Testis (tissue), 3 donors: ENCODE data around the gene CCDC30. TPM values are rescaled to one million over a fixed set of nuclear protein-coding genes. Genes with fewer than 3 reads are reported as not detected.

Experiments
- DNase-seq: peaks from one replicate; pipeline ENCODE4 v3.0.0-alpha.2; 2019
- H3K27ac ChIP-seq, 2 donors: fragments of 200-600 bp; sonication (generic); one replicate each; pipeline ENCODE4 v1.5.1; 2019
- H3K27me3 ChIP-seq: fragments of 200-600 bp; sonication (generic); one replicate; pipeline ENCODE4 v1.5.1; 2019
- H3K36me3 ChIP-seq: fragments of 200-600 bp; sonication (generic); one replicate; pipeline ENCODE4 v1.5.1; 2017; ENCODE audit warnings: low read depth; ENCODE audit errors: missing control alignments
- H3K4me1 ChIP-seq: fragments of 200-600 bp; sonication (generic); one replicate; pipeline ENCODE4 v1.5.1; 2019
- H3K4me3 ChIP-seq, 2 donors: fragments of 200-600 bp; sonication (generic); one replicate each; pipeline ENCODE4 v1.5.1; 2017 to 2019
- H3K9me3 ChIP-seq: fragments of 200-600 bp; sonication (generic); one replicate; pipeline ENCODE4 v1.5.1; 2017
- CTCF ChIP-seq, 3 experiments: fragments of 450-650 bp in 2 of 3; fragments of 200-600 bp in 1 of 3; sonication (generic) in 1 of 3; IDR thresholded peaks; one replicate each; pipeline ENCODE4 v1.5.1; 2016 to 2019; ENCODE audit warnings: antibody characterized with exemption in 3 of 3, mild to moderate bottlenecking in 2 of 3, moderate library complexity in 1 of 3
- POLR2A ChIP-seq: fragments of 450-650 bp; IDR thresholded peaks from one replicate; pipeline ENCODE4 v1.6.1; 2017; ENCODE audit warnings: antibody characterized with exemption, mild to moderate bottlenecking, moderate library complexity
- WGBS, 2 donors: methylation state at CpG; one replicate each; pipeline ENCODE4 v1.1.5; 2018; 5-methylcytosine and 5-hydroxymethylcytosine counted together
- intact Hi-C: fragments of 100-400 bp; cut with DNase I; formaldehyde crosslinking; loops from one replicate; pipeline ENCODE4 v1.15.1; 2023; ENCODE audit warnings: low total_unique reads
- polyA plus RNA-seq: library from polyadenylated mRNA; stranded (reverse); fragments of 350-450 nt; fragmentation: Illumina TruSeq; extraction: RNeasy Lipid Tissue Mini Kit (QIAGEN cat#74804); gene quantifications from one replicate; pipeline ENCODE4 v1.2.3, GENCODE V29; 2014; ENCODE audit warnings: low read depth, low replicate concordance; ENCODE audit not compliant: insufficient read depth
- total RNA-seq, 2 donors: library from RNA; depleted of rRNA; stranded (reverse); fragments of >200 nt; gene quantifications; one replicate each; pipeline ENCODE4 v1.2.3, GENCODE V29; 2016

CCDC30 gene
- total and polyA plus RNA-seq, 3 donors from 2014 or later, result 5.8 to 16.1 (median 14.6) TPM

GRCh38 chr1:42442662-42443061 is 20.4 kb upstream of the CCDC30 start:
- no peak overlapping the region for H3K4me3 ChIP-seq
- no peaks in the 10 kb centered on the region for H3K9me3 ChIP-seq
- 57 to 58% methylated on average over 2 of the region's 2 CpGs for WGBS, 2 donors
- no peaks in the 10 kb centered on the region for H3K36me3 ChIP-seq
- no peak for DNase-seq
- no peaks in the 10 kb centered on the region for H3K4me1 ChIP-seq
- intact Hi-C loops, result no loop called here
- no peak overlapping the region for H3K27ac ChIP-seq
- no peak for TF ChIP-seq CTCF (IDR thresholded peaks at IDR 0.05)
- TF ChIP-seq POLR2A, result no peak
- H3K27me3 ChIP-seq, result no peaks in the 10 kb centered on the region

GRCh38 chr1:42449256-42449655 is 13.8 kb upstream of the CCDC30 start:
- H3K4me3 ChIP-seq, result no peak overlapping the region
- no peak overlapping the region for H3K27ac ChIP-seq
- DNase-seq, result no peak
- H3K36me3 ChIP-seq, result no peaks in the 10 kb centered on the region
- H3K9me3 ChIP-seq, result no peaks in the 10 kb centered on the region
- no peak for TF ChIP-seq CTCF (IDR thresholded peaks at IDR 0.05)
- TF ChIP-seq POLR2A, result no peak
- no peaks in the 10 kb centered on the region for H3K27me3 ChIP-seq
- intact Hi-C loops, result no loop called here
- no peaks in the 10 kb centered on the region for H3K4me1 ChIP-seq

GRCh38 chr1:42450061-42450460 is 13.0 kb upstream of the CCDC30 start:
- H3K27me3 ChIP-seq, result no peaks in the 10 kb centered on the region
- H3K27ac ChIP-seq, result no peak overlapping the region
- no peak for DNase-seq
- intact Hi-C loops, result no loop called here
- no peak overlapping the region for H3K4me3 ChIP-seq
- no peak for TF ChIP-seq CTCF (IDR thresholded peaks at IDR 0.05)
- no peaks in the 10 kb centered on the region for H3K36me3 ChIP-seq
- no peaks in the 10 kb centered on the region for H3K9me3 ChIP-seq
- no peaks in the 10 kb centered on the region for H3K4me1 ChIP-seq
- 74 to 82% methylated on average over 1 of the region's 1 CpG for WGBS, 2 donors

GRCh38 chr1:42453386-42453785 is 9.7 kb upstream of the CCDC30 start:
- H3K9me3 ChIP-seq, result no peaks in the 10 kb centered on the region
- peaks cover 4% of the 10 kb centered on the region for H3K4me1 ChIP-seq
- 73 to 82% methylated on average over 4 of the region's 4 CpGs for WGBS, 2 donors
- H3K27me3 ChIP-seq, result no peaks in the 10 kb centered on the region
- intact Hi-C loops, result no loop called here
- H3K36me3 ChIP-seq, result no peaks in the 10 kb centered on the region
- DNase-seq, result no peak
- TF ChIP-seq POLR2A (no peak), CTCF (IDR thresholded peaks at IDR 0.05) (no peak)
- H3K4me3 ChIP-seq, result no peak overlapping the region
- no peak overlapping the region for H3K27ac ChIP-seq

DNA sequence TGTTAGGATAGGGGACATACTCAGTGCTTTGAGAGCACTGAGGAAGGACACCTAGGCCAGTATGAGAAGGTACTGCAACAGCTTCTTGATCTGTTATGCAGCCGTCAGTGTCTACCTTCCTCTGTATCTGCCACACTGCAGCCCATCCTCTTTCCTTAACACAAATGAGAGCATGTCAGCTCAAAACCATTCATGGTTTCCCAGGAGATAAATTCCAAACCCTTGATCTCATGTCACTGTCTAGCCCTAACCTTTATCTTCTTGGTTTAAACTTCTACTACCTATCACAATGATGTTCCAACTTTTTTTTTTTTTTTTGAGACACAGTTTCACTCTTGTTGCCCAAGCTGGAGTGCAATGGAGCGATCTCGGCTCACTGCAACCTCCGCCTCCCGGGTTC is 8.7 kb upstream of the CCDC30 start:
- Histone ChIP-seq H3K9me3 (no peaks in the 10 kb centered on the region), H3K36me3 (no peaks in the 10 kb centered on the region), H3K4me3 (no peak overlapping the region), H3K27ac (no peak overlapping the region), H3K4me1 (peaks cover 4% of the 10 kb centered on the region), H3K27me3 (no peaks in the 10 kb centered on the region)
- TF ChIP-seq CTCF (IDR thresholded peaks at IDR 0.05) (no peak), POLR2A (no peak)
- 63 to 79% methylated on average over 5 of the region's 5 CpGs for WGBS, 2 donors
- intact Hi-C loops, result no loop called here
- DNase-seq, result no peak
